HG03025 (cell line): ENCODE results near the gene NATD1.

Experiments
- ATAC-seq: cut with Tn5 transposase; IDR thresholded peaks from one replicate; pipeline ENCODE4 v1.9.1; 2021; ENCODE audit warnings: mild to moderate bottlenecking, moderate library complexity; ENCODE audit not compliant: unreplicated experiment, low FRiP score

The NATD1 gene

GRCh38 chr17:21249086-21249795 is 4.0 kb downstream of the NATD1 start:
- ATAC-seq = no peak

- ATAC-seq = no peak
These were observed 4.7 kb downstream of the NATD1 start for GRCh38 chr17:21248500-21248899.

- no peak for ATAC-seq
These were observed 5.5 kb downstream of the NATD1 start for GRCh38 chr17:21247552-21248258.

GRCh38 chr17:21246698-21247097 is 6.5 kb downstream of the NATD1 start:
- no peak for ATAC-seq

GRCh38 chr17:21245639-21246084 is 7.5 kb downstream of the NATD1 start:
- no peak for ATAC-seq

GRCh38 chr17:21243516-21244303 is 9.5 kb downstream of the NATD1 start:
- ATAC-seq = no peak

GRCh38 chr17:21242780-21243515 is 10.3 kb downstream of the NATD1 start:
- no peak for ATAC-seq

GRCh38 chr17:21242026-21242697 is 11.0 kb downstream of the NATD1 start:
- ATAC-seq = no peak

GRCh38 chr17:21241564-21241963 is 11.6 kb downstream of the NATD1 start:
- no peak for ATAC-seq

GRCh38 chr17:21240369-21241055 is 12.7 kb downstream of the NATD1 start:
- no peak for ATAC-seq

GRCh38 chr17:21239680-21240368 is 13.4 kb downstream of the NATD1 start:
- ATAC-seq = no peak

GRCh38 chr17:21235921-21236320 is 17.3 kb downstream of the NATD1 start:
- ATAC-seq = no peak

- no peak for ATAC-seq
These were observed 19.4 kb downstream of the NATD1 start for GRCh38 chr17:21233581-21234347.

GRCh38 chr17:21232033-21232749 is 21.0 kb downstream of the NATD1 start:
- ATAC-seq = no peak

GRCh38 chr17:21231533-21231932 is 21.7 kb downstream of the NATD1 start:
- ATAC-seq = no peak

GRCh38 chr17:21228845-21229244 is 24.4 kb downstream of the NATD1 start:
- ATAC-seq = no peak

GRCh38 chr17:21228111-21228510 is 25.1 kb downstream of the NATD1 start:
- ATAC-seq = no peak
